HG03460 (cell line): ENCODE results near the gene EMP2.

Experiments
- ATAC-seq: cut with Tn5 transposase; IDR thresholded peaks from one replicate; pipeline ENCODE4 v1.9.1; 2021; ENCODE audit not compliant: unreplicated experiment

The EMP2 gene

GRCh38 chr16:10494343-10495030 lies 85.9 kb downstream of the EMP2 start:
- no peak for ATAC-seq

GRCh38 chr16:10493276-10493675 lies 87.1 kb downstream of the EMP2 start:
- ATAC-seq = no peak

GRCh38 chr16:10490141-10490540 lies 90.3 kb downstream of the EMP2 start:
- no peak for ATAC-seq

- ATAC-seq = no peak
These were observed 94.6 kb downstream of the EMP2 start for GRCh38 chr16:10485698-10486382.

- ATAC-seq = no peak
These were observed 95.2 kb downstream of the EMP2 start for GRCh38 chr16:10485159-10485558.

GRCh38 chr16:10480151-10480550 lies 100.2 kb downstream of the EMP2 start:
- no peak for ATAC-seq
